Measurements from ENCODE around the gene PDPR.
"Not testable (repeated sequence)": the region's sequence is repeated elsewhere in the genome, so short reads cannot be mapped to it uniquely, and the experiment has no call there.

DNA sequence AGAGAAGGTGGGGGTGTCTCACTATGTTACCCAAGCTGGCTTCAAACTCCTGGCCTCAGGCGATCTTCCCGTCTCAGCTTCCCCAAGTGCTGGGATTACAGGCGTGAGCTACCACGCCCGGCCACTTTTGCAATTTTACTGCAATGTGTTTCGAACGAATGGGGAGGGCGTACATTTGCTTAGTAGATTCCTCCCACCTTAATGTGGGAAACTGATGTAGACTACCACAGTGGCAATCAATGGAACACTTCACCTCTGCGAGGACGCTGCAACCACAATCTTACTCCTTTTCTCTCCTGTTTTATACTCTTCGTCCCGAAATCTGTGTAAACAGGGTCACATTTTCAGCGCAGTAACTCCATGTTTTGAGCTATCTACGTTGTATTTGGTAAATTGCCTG lies 47.4 kb upstream of the PDPR start:
- not testable (repeated sequence) for TF ChIP-seq EZH2 (IDR thresholded peaks at IDR 0.05; ENCODE audit: low read length); CTCF (optimal IDR thresholded peaks at IDR 0.05 in 1 of 3, IDR thresholded peaks at IDR 0.05 in 1 of 3, conservative IDR thresholded peaks at IDR 0.05 in 1 of 3; ENCODE audit: extremely low read depth in 1 of 3, insufficient read depth in 2 of 3, low read length in 3 of 3)

All from keratinocyte (primary cell).